GM12864 (cell line): ENCODE data around the gene RIMBP2.
"Not testable (repeated sequence)": the region's sequence is repeated elsewhere in the genome, so short reads cannot be mapped to it uniquely, and the experiment has no call there.

Source experiments
- DNase-seq: peaks from one replicate; pipeline ENCODE4 v3.0.0-alpha.2; 2011; ENCODE audit warnings: low read depth
- H3K4me3 ChIP-seq: 2 replicates; pipeline ENCODE4 v1.5.1; 2011; ENCODE audit warnings: mild to moderate bottlenecking, low read depth, low read length, control low read depth
- TF ChIP-seq, protein P1 (sequence below): IDR thresholded peaks from 2 replicates; pipeline ENCODE4 v1.5.1; 2011; ENCODE audit warnings: low read depth, mild to moderate bottlenecking, moderate library complexity, low read length, control low read depth, inconsistent platforms; ENCODE audit errors: missing control alignments

Gene RIMBP2

GRCh38 chr12:130592641-130593040 lies 123.5 kb downstream of the RIMBP2 start:
- DNase-seq = no peak
- no peak overlapping the region for H3K4me3 ChIP-seq
- TF ChIP-seq, protein P1, sequence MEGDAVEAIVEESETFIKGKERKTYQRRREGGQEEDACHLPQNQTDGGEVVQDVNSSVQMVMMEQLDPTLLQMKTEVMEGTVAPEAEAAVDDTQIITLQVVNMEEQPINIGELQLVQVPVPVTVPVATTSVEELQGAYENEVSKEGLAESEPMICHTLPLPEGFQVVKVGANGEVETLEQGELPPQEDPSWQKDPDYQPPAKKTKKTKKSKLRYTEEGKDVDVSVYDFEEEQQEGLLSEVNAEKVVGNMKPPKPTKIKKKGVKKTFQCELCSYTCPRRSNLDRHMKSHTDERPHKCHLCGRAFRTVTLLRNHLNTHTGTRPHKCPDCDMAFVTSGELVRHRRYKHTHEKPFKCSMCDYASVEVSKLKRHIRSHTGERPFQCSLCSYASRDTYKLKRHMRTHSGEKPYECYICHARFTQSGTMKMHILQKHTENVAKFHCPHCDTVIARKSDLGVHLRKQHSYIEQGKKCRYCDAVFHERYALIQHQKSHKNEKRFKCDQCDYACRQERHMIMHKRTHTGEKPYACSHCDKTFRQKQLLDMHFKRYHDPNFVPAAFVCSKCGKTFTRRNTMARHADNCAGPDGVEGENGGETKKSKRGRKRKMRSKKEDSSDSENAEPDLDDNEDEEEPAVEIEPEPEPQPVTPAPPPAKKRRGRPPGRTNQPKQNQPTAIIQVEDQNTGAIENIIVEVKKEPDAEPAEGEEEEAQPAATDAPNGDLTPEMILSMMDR = no peak

DNA sequence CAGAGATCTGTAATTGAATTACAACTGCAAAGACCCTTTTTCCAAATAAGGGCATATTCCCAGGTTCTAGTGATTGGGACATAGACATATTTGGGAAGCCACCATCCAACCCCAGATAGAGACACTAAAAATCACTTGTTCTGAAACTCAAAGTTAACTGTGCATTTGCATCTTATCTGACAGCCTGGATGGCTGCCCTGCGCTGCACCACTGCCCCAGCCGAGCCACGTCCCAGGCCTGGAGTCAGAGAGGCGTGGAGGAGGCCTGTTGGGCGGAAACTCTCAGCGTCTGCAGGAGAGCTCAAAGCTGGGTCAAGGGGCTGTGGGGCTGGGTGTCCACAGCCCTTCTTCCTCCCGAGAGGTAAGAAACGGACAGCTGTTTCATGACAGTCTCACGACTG lies 124.4 kb downstream of the RIMBP2 start:
- DNase-seq = no peak
- H3K4me3 ChIP-seq = no peak overlapping the region
- TF ChIP-seq, protein P1 = no peak

GRCh38 chr12:130590685-130591084 lies 125.4 kb downstream of the RIMBP2 start:
- DNase-seq = no peak
- no peak overlapping the region for H3K4me3 ChIP-seq
- TF ChIP-seq, protein P1 = no peak

DNA sequence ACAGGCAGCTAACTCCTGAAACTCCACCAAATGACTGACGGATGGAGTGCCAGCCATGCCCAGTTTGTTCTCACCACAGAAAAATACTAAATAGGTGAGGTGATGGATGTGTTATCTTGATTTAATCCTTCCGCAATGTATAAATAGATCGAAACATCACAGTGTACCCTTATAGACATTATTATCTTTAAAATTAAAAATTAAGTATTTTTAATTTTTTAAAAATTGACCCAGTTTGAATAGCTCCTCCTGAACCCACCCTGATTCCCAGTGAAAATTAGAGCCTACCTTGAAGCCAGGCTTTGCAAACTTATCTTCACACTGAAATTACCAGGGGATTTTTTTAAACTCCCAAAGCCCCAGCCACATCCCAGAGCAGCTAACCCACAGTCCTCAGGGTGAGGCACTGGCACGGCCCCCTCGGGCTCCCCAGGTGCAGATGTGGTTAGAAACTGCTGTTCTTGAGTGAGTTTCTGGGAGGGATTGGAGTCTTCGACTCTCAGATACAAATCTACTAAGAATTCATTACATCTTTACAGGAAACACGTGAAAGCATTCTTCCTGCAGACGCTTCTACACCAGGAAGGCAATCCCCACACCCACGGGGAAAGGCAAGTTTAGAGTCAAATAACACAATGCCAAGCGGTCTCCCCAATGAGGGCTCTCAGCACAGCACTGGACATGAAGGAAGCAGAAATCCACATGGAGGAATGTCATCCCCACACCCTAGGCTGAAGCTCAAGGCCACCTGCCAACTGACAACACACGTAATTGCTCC lies 126.4 kb downstream of the RIMBP2 start:
- TF ChIP-seq, protein P1 = no peak
- no peak for DNase-seq
- no peak overlapping the region for H3K4me3 ChIP-seq

- DNase-seq = no peak
- TF ChIP-seq, protein P1 = no peak
- H3K4me3 ChIP-seq = no peak overlapping the region
Observed at GRCh38 chr12:130588696-130589539, 127.2 kb downstream of the RIMBP2 start.

DNA sequence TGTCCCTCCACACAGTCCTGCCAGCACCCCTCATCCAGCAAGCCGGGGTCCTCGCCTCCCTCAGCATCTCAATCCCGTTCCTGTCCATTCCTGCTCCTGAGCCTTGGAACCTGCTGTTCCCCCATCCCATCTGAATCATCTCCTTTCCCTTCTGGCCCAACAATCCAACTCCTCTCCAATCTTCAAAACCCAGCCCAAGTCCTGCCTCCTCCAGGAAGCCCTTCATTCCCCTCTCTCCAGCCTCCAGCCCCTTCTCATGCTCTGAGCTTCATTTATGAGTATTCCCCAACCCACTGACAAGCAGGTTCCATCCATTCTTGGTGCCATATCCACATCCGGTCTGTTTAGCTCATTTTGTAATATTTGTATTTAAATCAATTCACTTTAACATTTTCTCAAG lies 128.1 kb downstream of the RIMBP2 start:
- no peak overlapping the region for H3K4me3 ChIP-seq
- TF ChIP-seq, protein P1 = no peak
- no peak for DNase-seq

DNA sequence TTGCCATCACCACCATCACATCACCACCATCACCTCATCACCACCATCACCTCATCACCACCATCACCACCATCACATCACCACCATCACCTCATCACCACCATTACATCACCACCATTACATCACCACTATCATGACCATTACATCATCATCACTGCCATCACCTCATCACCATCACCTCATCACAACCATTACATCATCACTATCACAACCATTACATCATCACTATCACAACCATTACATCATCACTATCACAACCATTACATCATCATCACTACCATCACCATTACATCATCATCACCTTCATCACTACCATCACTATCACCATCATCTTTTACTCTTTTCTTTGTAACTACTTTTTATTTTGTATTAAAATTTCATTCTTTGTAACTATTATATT lies 131.6 kb downstream of the RIMBP2 start:
- not testable (repeated sequence) for DNase-seq, H3K4me3 ChIP-seq
